Inflammatory macrophage (primary cell): Measurements from ENCODE around the gene LAG3.

Experiments
- DNase-seq, 2 donors: peaks; one replicate each; pipeline ENCODE4 v3.0.0-alpha.2; 2020 to 2022

Gene LAG3

GRCh38 chr12:6790496-6791150, 18.3 kb downstream of the LAG3 start:
- peak; percentile 38 to 58 for DNase-seq

DNA sequence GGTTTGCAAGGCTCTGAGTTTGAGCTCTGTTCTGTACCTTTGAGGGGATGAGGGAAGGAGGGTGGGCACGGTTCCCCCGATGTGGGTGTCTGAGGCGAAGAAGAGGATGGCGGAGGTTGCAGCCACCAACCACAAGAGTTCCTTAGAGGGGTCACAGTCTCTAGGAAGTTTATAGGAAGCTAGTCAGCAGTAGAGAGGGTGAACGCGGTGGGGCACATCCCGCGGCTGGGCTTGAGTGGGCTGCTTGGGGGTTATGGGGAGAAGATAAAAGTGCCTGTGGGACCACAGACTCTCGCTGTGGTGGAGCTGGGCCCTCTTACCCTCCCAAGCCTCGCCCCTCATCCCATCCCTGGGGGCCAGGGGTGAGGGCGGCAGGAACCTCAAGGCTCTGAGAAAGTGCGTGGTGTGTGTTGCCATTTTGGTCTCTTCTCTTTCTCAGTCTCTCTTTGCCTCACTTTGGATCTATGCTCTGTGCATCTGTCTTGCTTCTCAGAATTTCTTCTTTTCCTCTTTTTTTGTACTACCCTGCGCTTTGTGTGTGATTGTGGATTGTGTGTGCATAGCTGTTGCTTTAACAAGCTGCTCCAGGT, 19.7 kb downstream of the LAG3 start:
- DNase-seq: peak; percentile 4 to 9

- DNase-seq: peak; percentile 87 to 88
These were observed 20.3 kb downstream of the LAG3 start for GRCh38 chr12:6792522-6793201.

- DNase-seq: no peak
These were observed 22.8 kb downstream of the LAG3 start for GRCh38 chr12:6795088-6795487.

GRCh38 chr12:6796576-6796975, 24.3 kb downstream of the LAG3 start:
- DNase-seq: no peak

DNA sequence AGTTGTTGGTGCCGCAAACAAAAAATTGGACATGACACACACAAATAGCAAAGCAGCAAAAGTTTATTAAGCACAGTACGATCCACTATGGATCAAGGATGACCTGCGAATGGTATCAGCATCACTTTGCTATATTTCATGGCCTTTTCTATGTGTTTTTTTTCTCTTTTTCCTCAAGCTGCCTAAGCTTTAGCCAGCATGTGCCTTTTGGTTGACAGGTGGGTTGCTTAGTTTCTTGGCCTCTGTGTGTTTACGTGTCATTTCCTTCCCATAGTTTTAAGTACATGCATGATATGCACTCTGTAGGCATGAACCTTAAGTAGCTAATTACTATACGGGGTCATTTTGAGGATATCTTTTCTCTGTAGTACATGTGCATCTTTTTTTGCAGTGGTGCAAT, 26.8 kb downstream of the LAG3 start:
- no peak for DNase-seq

GRCh38 chr12:6807170-6807569, 34.9 kb downstream of the LAG3 start:
- DNase-seq: no peak

DNA sequence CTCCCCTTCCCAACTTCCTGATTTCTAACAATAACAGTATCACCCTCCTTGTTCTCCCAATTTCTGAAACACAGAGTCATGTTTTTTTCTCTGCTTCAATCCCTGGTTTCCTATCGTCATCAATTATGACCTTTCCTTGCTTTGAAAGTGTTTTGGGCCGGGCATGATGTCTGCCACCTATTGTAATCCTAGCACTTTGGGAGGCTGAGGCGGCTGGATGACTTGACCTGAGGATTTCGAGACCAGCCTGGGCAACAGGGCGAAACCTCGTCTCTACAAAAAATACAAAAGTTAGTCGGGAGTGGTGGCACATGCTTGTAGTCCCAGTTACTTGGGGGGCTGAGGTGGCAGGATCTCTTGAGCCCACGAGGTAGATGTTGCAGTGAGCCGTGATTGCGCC, 36.7 kb downstream of the LAG3 start:
- DNase-seq: no peak

DNA sequence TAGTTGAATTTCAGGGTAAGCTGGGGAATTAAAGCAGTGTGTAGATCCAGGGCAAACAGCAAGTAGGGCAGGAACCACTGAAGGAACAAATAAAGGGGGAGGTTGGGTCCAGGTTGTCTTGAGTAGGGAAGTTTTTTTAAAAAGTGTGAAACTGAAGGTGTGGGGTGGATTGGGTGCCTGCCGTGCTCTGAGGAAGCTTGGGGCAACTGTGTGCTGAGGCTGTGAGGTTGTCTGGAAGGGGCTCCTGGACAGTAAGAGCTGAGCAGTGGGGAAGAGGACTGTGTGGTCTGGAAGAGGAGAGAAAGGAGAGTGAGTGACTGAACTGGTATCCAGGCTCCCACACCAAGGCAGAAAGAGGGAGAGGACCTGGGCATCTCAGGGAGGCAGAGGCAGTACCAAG, 38.4 kb downstream of the LAG3 start:
- no peak for DNase-seq

DNA sequence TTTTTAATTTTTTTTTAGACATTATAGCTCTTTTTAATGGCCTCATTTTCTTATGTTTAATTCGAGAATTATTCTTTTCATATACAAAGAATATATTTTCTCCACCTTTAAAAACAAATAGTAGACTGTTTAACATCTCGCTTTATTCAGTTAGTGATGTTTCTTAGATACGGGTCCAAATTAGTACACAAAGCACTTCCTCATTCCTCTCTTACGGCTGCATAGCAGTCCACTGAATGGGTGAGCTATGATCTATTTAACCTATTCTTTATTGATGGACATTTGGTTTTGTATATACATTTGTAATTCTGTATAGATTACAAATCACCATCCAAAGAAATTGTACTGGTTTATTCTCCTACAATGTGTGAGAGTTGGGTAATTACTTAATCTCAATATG, 41.0 kb downstream of the LAG3 start:
- DNase-seq: no peak

- no peak for DNase-seq
These were observed 44.3 kb downstream of the LAG3 start for GRCh38 chr12:6816598-6816997.

GRCh38 chr12:6817098-6817497, 44.8 kb downstream of the LAG3 start:
- no peak for DNase-seq

- no peak for DNase-seq
These were observed 45.4 kb downstream of the LAG3 start for GRCh38 chr12:6817662-6818157.

GRCh38 chr12:6818222-6818621, 45.9 kb downstream of the LAG3 start:
- DNase-seq: no peak

DNA sequence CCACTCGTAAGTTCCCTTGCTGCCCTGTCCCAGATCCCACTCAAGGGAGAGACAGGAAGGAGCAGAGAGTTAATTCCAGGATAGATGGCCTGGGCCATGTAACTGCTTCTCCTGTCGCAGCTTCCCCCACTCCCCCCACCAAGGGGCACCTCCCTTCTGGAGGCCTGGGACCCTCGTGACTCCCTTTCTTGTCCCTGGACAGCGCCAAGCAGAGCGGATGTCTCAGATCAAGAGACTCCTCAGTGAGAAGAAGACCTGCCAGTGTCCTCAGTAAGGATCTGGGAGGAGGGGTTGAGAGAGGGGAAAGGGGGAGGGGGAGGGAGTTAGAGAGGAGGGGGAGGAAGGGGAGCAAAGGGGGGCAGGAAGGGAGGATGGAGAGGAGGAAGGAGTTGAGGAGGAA, 46.3 kb downstream of the LAG3 start:
- DNase-seq: no peak

GRCh38 chr12:6819106-6820030, 47.0 kb downstream of the LAG3 start:
- no peak for DNase-seq

GRCh38 chr12:6820166-6820565, 47.8 kb downstream of the LAG3 start:
- no peak for DNase-seq

DNA sequence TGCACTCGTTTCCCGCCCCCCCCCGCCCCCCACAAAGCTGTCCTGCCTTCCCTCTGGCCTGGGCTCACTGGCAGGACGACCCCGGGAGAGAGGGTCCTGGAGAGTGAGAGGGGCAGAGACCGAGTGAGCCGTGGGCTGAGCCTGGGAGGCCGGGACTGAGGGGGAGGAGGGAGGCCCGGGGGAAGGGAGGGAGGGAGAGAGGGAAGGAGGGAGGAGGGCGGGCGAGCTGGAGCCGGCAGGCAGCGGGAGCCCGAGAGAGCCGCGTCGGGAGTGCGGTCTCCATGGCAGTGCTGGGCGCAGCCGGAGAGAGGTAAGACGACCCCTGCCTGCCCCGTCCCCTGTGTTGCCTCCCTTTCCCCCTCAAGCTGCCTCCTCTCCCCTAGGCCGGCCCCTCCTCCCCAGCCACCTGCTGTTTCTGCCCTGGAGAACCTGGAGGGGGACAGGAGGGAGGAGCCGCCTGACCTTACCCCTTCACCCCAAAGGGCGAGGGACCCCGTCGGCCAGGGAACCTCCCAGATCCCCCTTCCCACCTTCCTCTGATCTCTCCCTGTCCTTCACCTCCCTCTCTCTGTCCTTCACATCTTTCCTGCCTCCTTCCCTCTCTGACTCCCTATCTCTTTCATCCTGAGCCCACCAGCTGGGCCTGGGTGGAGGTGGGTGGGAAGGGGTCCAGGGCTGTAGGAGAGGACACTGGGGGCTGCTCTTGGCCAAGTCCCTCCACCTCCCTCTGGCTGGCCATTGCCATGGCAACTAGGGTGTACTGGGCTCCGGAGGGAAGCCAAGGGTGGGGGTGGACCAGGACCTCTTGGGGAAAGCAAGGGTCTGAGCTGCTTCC, 49.5 kb downstream of the LAG3 start, which contains the start of gene GPR162:
Gene GPR162, plus strand, starts transcription at position 231 of the 835 bp plus-strand sequence. CDS start 2,078 bp downstream, outside the sequence.
- DNase-seq: no peak

DNA sequence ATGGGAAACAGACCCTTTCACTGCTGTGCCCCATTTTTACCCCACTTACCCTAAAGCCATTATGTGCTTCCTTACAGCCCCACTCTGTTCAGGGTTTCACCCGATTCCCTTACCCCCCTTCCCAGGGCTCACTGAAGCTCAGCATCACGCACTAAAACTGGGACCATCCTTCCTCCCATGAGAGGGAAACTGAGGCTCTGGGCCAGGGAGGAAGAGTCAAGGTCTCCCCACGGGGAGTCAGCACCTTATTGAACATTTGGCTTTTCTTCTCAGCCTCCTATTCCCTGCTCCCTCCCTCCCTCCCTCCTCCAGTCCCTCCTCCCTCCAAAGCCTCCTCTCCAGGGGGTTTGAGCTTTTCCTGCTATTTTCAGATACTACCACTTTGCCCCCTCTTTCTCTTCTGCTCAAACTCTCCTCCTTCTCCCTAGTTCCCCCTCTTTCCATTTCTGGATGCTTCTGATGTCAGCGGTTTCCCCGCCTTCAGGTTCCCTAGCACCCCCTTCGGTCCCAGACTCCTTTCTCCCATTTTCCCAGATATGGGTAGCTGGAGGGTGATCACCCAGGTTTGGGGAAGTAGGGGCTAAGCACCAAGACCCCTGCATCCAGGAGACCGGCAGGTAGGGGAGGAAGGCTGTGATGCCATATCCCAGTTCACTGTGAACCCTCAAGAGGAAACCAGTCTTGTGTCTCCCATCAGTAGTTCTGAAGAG, 50.3 kb downstream of the LAG3 start:
- no peak for DNase-seq

GRCh38 chr12:6823182-6824084, 51.1 kb downstream of the LAG3 start:
- no peak for DNase-seq
